ENCODE data around the gene PSMB7.

DNA sequence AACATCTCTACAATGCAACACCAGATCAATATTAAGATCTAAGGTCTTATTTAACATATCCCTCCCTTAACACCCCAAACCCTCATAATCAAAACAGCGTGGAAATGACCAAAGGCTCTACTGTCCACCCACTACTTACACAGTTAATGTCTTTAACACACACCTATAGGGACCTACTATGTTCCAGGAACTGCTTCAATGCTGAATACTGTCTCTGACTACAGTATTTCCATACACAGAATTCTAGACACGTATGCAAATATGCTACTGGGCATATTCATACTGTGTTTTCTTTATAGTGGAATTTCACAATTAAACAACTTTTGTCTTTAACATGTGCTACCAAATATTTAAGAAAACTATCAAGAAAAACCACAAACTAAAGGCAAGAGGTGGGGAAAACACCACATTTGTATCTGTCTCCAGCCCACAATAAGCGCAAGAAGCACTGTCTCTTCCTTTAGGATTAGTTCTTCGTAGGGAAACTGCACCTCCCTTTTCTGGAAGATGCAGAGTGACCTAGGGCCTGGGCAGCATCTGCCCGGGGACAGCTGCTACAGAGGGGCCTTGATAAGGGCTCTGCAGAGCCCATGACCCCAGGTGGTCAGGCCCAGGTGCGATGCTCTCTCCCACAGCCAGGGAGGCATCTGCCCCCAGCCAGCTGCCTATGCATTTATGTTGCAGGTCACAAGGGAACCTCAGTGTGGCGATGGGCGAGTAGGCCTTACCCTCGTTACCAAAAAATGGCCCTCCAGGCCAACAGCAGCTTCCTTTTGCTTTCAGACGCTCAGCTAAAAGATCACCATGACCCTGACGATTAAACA is 55.2 kb downstream of the PSMB7 start:
- TF ChIP-seq, protein P1, sequence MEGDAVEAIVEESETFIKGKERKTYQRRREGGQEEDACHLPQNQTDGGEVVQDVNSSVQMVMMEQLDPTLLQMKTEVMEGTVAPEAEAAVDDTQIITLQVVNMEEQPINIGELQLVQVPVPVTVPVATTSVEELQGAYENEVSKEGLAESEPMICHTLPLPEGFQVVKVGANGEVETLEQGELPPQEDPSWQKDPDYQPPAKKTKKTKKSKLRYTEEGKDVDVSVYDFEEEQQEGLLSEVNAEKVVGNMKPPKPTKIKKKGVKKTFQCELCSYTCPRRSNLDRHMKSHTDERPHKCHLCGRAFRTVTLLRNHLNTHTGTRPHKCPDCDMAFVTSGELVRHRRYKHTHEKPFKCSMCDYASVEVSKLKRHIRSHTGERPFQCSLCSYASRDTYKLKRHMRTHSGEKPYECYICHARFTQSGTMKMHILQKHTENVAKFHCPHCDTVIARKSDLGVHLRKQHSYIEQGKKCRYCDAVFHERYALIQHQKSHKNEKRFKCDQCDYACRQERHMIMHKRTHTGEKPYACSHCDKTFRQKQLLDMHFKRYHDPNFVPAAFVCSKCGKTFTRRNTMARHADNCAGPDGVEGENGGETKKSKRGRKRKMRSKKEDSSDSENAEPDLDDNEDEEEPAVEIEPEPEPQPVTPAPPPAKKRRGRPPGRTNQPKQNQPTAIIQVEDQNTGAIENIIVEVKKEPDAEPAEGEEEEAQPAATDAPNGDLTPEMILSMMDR (IDR thresholded peaks at IDR 0.05; ENCODE audit: insufficient read depth, low read length, poor library complexity, severe bottlenecking), result no peak
- TF ChIP-seq EZH2phosphoT487 (conservative IDR thresholded peaks at IDR 0.05; ENCODE audit: low read length), result no peak
